ENCODE results near the gene ECM1.

DNA sequence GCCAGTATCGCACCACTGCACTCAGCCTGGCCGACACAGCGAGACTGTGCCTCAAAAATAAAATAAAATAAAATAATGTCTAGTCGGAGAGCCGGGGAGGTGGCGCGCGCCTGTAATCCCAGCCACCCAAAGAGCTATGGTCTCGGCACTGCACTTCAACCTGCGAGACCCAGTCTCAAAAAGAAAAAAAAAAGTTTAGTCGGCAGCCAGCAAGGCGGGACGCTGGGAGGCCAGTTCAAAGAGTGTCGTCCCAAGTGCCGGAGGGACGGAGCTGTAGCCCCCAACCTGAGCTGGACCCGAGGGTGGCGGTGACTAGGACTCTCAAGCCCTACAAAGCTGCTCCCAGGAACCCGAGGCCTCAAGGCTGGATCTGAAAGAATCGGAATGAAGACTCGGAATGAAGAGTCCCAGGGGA, 7.0 kb downstream of the ECM1 start:
- no peak for TF ChIP-seq POLR2AphosphoS5 (IDR thresholded peaks at IDR 0.05; ENCODE audit: low read depth)
- TF ChIP-seq, protein P1, sequence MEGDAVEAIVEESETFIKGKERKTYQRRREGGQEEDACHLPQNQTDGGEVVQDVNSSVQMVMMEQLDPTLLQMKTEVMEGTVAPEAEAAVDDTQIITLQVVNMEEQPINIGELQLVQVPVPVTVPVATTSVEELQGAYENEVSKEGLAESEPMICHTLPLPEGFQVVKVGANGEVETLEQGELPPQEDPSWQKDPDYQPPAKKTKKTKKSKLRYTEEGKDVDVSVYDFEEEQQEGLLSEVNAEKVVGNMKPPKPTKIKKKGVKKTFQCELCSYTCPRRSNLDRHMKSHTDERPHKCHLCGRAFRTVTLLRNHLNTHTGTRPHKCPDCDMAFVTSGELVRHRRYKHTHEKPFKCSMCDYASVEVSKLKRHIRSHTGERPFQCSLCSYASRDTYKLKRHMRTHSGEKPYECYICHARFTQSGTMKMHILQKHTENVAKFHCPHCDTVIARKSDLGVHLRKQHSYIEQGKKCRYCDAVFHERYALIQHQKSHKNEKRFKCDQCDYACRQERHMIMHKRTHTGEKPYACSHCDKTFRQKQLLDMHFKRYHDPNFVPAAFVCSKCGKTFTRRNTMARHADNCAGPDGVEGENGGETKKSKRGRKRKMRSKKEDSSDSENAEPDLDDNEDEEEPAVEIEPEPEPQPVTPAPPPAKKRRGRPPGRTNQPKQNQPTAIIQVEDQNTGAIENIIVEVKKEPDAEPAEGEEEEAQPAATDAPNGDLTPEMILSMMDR (IDR thresholded peaks at IDR 0.05; ENCODE audit: insufficient read depth, low read length): no peak
